ENCODE measurements around the gene ALDH3B1. TPM values are rescaled to one million over a fixed set of nuclear protein-coding genes. Genes with fewer than 3 reads are reported as not detected.
A peak's percentile ranks its signal among the peaks of the same experiment; 100 is the strongest.

ALDH3B1 gene
- total and polyA plus RNA-seq, 9 of the 15 experiments (the other 6 are each of a cell fraction or from before 2014, with no cell fraction given) = 0.01 to 0.35 (median 0.07) TPM; not detected in 2

DNA sequence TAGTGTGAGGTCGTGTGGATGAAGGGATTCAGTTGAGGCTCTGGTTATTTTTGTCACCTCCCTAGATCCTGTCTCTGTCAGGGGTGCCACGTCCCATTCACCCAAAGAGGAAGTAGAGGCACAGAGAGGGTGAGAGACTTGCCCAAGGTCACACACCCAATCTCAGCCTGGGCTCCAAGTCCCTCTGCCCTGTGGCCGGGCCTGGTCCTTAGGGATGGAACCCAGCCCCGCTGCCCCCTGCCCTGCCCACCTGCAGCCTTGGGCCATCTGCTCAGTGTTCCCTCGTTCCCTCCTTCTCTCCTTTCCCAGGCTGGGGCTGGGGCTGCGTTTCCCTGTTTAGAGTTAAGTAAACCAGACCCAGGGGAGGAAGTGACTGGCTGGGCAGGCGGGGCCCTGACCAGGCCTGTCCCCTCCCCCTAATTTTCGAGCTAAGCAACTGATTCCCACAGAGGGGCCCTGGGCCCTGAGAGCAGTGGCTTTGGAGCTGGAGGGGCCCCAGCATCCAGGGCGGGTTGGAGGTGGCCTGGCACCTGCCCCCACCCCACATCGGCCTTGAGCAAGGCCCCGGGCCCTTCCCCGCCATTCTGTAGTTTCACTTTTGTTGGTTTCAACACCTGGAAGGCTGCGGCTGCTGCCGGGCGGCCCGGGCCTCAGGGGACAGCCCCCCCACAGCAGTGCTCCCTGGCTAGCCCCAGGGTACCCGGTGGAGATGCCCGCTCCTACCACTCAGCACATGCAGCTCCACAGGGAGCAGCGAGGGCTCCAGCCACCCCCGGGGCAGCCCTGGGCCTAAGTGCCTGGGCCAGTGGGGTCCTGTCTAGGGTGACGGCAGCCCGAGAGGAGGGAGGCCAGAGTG lies 30.2 kb downstream of the ALDH3B1 start (continued):
- TF ChIP-seq, protein P1, sequence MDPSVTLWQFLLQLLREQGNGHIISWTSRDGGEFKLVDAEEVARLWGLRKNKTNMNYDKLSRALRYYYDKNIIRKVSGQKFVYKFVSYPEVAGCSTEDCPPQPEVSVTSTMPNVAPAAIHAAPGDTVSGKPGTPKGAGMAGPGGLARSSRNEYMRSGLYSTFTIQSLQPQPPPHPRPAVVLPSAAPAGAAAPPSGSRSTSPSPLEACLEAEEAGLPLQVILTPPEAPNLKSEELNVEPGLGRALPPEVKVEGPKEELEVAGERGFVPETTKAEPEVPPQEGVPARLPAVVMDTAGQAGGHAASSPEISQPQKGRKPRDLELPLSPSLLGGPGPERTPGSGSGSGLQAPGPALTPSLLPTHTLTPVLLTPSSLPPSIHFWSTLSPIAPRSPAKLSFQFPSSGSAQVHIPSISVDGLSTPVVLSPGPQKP (CRISPR knock-in tag; IDR thresholded peaks at IDR 0.05) = no peak
- TF ChIP-seq SAP30 (IDR thresholded peaks at IDR 0.05; ENCODE audit: borderline replicate concordance, insufficient read depth, low read depth, low read length, poor library complexity, severe bottlenecking) = no peak
- TF ChIP-seq HIVEP1 (CRISPR knock-in tag; IDR thresholded peaks at IDR 0.05) = no peak
- TF ChIP-seq ZNF41 (CRISPR knock-in tag; conservative IDR thresholded peaks at IDR 0.05) = no peak
- no peak for TF ChIP-seq POLR3A (IDR thresholded peaks at IDR 0.05; ENCODE audit: borderline replicate concordance, extremely low read depth, insufficient read depth, insufficient read length)
- TF ChIP-seq SIX5 (IDR thresholded peaks at IDR 0.05; ENCODE audit: borderline replicate concordance in 1 of 2, insufficient read depth in 1 of 2, low read depth in 1 of 2, low read length in 2 of 2) = no peak
- no peak for TF ChIP-seq SRSF3 (IDR thresholded peaks at IDR 0.05; ENCODE audit: insufficient read depth, low read length)
- TF ChIP-seq MBD2 (IDR thresholded peaks at IDR 0.05; ENCODE audit: borderline replicate concordance, low read depth) = peak; percentile 22; the same call in 1 of the 2 replicates
- TF ChIP-seq PTTG1 (tag; IDR thresholded peaks at IDR 0.05; ENCODE audit: low read depth) = no peak
- TF ChIP-seq FOXK1 (CRISPR knock-in tag; IDR thresholded peaks at IDR 0.05; ENCODE audit: borderline replicate concordance) = 0 out of 2 replicates have a peak, but pooled peaks have one; percentile 39
- 0 out of 2 replicates have a peak, but pooled peaks have one; percentile 26 for TF ChIP-seq DPF2 (IDR thresholded peaks at IDR 0.05)
- TF ChIP-seq, protein P2, sequence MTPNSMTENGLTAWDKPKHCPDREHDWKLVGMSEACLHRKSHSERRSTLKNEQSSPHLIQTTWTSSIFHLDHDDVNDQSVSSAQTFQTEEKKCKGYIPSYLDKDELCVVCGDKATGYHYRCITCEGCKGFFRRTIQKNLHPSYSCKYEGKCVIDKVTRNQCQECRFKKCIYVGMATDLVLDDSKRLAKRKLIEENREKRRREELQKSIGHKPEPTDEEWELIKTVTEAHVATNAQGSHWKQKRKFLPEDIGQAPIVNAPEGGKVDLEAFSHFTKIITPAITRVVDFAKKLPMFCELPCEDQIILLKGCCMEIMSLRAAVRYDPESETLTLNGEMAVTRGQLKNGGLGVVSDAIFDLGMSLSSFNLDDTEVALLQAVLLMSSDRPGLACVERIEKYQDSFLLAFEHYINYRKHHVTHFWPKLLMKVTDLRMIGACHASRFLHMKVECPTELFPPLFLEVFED (CRISPR knock-in tag; conservative IDR thresholded peaks at IDR 0.05) = no peak
- peak; percentile 78; the same call in 1 of the 2 replicates for TF ChIP-seq TGIF2 (CRISPR knock-in tag; IDR thresholded peaks at IDR 0.05)
- 0 out of 2 replicates have a peak, but pooled peaks have one; percentile 10 for TF ChIP-seq ZNF143 (CRISPR knock-in tag; IDR thresholded peaks at IDR 0.05)
- TF ChIP-seq, protein P3, sequence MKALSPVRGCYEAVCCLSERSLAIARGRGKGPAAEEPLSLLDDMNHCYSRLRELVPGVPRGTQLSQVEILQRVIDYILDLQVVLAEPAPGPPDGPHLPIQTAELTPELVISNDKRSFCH (CRISPR knock-in tag; IDR thresholded peaks at IDR 0.05) = no peak
- TF ChIP-seq, protein P3 (tag; IDR thresholded peaks at IDR 0.05) = peak; percentile 34; the same call in 1 of the 2 replicates
- TF ChIP-seq NRF1 (conservative IDR thresholded peaks at IDR 0.05 in 1 of 2, IDR thresholded peaks at IDR 0.05 in 1 of 2) = peak; percentile 42 to 46; a peak in 2 of 4 replicates
- TF ChIP-seq RFX7 (CRISPR knock-in tag; IDR thresholded peaks at IDR 0.05) = no peak
- 0 out of 2 replicates have a peak, but pooled peaks have one; percentile 30 for TF ChIP-seq SUPT5H (IDR thresholded peaks at IDR 0.05)
- TF ChIP-seq ZBTB1 (CRISPR knock-in tag; IDR thresholded peaks at IDR 0.05; ENCODE audit: borderline replicate concordance, low read depth) = no peak
- peak; percentile 34 for TF ChIP-seq SMAD4 (CRISPR knock-in tag; conservative IDR thresholded peaks at IDR 0.05)
- TF ChIP-seq BCL6 (CRISPR knock-in tag; IDR thresholded peaks at IDR 0.05) = no peak
- no peak for TF ChIP-seq CC2D1A (IDR thresholded peaks at IDR 0.05)
- TF ChIP-seq SNIP1 (IDR thresholded peaks at IDR 0.05; ENCODE audit: low read depth) = no peak
- no peak for TF ChIP-seq ZFP30 (CRISPR knock-in tag; IDR thresholded peaks at IDR 0.05; ENCODE audit: borderline replicate concordance)
- TF ChIP-seq POLR3G (IDR thresholded peaks at IDR 0.05; ENCODE audit: extremely low read depth, insufficient read length, insufficient replicate concordance) = no peak
- no peak for TF ChIP-seq COPS2 (conservative IDR thresholded peaks at IDR 0.05)

Measured in K562 (cell line).